Coronary artery (tissue), 2 donors: Measurements from ENCODE around the gene GLT8D2.

ENCODE experiments used
- DNase-seq: peaks from one replicate; pipeline ENCODE4 v3.0.0-alpha.2; 2017; ENCODE audit warnings: low spot score
- H3K27ac ChIP-seq, 2 donors: fragments of 200-600 bp; sonication (generic); one replicate each; pipeline ENCODE4 v1.5.1; 2016 to 2019
- H3K4me3 ChIP-seq: fragments of 200-600 bp; sonication (generic); 2 replicates; pipeline ENCODE4 v1.5.1; 2016; ENCODE audit warnings: mild to moderate bottlenecking, moderate library complexity
- CTCF ChIP-seq: fragments of 200-600 bp; sonication (generic); IDR thresholded peaks from one replicate; pipeline ENCODE4 v1.5.1; 2019; ENCODE audit warnings: antibody characterized with exemption

Gene GLT8D2, protein sequence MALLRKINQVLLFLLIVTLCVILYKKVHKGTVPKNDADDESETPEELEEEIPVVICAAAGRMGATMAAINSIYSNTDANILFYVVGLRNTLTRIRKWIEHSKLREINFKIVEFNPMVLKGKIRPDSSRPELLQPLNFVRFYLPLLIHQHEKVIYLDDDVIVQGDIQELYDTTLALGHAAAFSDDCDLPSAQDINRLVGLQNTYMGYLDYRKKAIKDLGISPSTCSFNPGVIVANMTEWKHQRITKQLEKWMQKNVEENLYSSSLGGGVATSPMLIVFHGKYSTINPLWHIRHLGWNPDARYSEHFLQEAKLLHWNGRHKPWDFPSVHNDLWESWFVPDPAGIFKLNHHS

GRCh38 chr12:104049903-104050356 is at the start of gene GLT8D2:
GLT8D2 (minus strand) TSS chr12:104050187; CDS start chr12:104019648, 30,539 bp downstream.
- no peak for TF ChIP-seq CTCF
- Histone ChIP-seq H3K4me3 (peak within 1 kb of the TSS; percentile 67), H3K27ac (peak within 1 kb of the TSS; percentile 72 to 76)
- DNase-seq: peak; percentile 81

GRCh38 chr12:104097954-104098353 is 48.0 kb upstream of the GLT8D2 start:
- no peak overlapping the region for H3K4me3 ChIP-seq
- TF ChIP-seq CTCF: no peak
- DNase-seq: no peak
- H3K27ac ChIP-seq: no peak overlapping the region

DNA sequence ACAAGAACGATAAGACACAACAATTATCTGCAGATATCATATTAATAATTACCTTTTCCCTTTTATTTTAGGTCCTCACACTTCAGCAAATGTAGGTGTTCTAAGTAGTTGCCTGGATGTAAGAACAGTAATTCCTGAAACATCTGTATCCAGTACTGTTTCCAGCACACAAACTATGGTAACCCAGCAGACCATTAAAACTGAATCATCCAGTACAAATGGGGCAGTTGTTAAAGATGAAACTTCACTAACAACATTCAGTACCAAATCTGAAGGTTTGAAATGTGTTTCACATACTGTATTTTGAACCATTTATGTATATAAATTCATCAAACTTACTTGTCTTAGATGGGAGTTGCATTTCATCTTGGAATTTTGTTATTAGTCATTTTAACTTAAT is 45.3 kb upstream of the GLT8D2 start:
- no peak for DNase-seq
- H3K4me3 ChIP-seq: no peak overlapping the region
- H3K27ac ChIP-seq: no peak overlapping the region
- TF ChIP-seq CTCF: no peak

GRCh38 chr12:104094284-104094683 is 44.3 kb upstream of the GLT8D2 start:
- no peak for TF ChIP-seq CTCF
- Histone ChIP-seq H3K4me3 (no peak overlapping the region), H3K27ac (no peak overlapping the region)
- DNase-seq: no peak

DNA sequence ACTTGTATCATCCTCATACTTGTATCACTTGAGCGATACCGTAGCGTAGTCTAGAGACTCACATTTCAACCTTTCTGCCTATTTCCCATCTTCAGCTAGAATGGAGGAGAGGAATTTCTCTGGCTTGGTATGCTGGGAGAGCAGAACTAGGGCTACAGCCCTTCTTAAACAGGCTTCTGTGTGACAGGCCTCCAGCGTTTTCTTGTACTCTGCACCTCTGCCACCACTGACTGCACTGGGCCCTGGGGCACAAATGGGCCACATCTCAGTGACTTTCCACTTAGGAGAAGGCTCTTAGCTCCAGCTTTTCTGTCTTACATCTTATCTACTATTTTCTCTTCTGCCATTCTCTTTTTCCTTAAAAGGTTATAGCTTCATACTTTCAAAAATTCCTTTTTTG is 41.1 kb upstream of the GLT8D2 start:
- Histone ChIP-seq H3K4me3 (no peak overlapping the region), H3K27ac (no peak overlapping the region)
- TF ChIP-seq CTCF: no peak
- DNase-seq: no peak

DNA sequence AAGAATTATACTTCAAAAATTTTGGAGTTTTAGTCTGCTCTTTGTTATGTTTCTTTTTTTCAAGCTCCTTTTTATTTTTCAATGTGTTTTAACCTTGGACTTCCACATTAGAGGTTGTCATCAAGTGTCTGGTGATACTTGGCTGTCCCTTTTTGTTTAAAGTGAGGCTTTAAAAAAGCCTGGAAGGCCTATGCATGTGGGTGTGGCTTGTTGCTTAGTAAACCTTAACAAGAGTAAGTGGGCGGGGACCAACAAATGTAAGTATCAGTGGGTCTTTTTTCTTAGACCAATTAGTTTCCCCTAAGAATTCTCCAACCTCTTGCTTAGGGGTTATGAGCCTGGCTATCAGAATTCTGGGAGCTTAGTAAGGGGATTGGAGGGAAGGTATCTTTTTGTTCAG is 40.7 kb upstream of the GLT8D2 start:
- Histone ChIP-seq H3K4me3 (no peak overlapping the region), H3K27ac (no peak overlapping the region)
- DNase-seq: no peak
- TF ChIP-seq CTCF: no peak
